ENCODE results near the gene SND1. TPM values are rescaled to one million over a fixed set of nuclear protein-coding genes. Genes with fewer than 3 reads are reported as not detected.

The SND1 gene
- total RNA-seq, 1 donor: 202 TPM

DNA sequence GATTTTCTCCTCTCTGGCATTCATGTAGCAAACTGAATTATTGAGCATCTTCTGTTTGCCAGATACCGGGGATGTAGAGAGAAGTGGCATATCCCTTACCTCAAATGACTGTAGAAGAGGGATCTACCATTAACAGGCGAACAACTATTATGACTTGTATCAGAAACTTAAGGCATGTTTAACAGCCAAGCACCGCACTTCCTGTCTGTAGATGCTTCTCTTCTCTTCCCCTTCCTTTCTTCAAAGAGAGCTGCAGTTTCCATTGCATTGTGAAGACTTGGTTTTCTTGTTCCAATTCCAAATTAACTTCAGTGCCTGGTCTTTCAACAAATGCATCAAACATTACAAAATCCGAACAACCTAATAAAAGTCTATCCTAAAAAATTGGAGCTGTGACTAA, 330.0 kb downstream of the SND1 start:
- no peak for DNase-seq (ENCODE audit: low read depth)
- TF ChIP-seq, protein P1, sequence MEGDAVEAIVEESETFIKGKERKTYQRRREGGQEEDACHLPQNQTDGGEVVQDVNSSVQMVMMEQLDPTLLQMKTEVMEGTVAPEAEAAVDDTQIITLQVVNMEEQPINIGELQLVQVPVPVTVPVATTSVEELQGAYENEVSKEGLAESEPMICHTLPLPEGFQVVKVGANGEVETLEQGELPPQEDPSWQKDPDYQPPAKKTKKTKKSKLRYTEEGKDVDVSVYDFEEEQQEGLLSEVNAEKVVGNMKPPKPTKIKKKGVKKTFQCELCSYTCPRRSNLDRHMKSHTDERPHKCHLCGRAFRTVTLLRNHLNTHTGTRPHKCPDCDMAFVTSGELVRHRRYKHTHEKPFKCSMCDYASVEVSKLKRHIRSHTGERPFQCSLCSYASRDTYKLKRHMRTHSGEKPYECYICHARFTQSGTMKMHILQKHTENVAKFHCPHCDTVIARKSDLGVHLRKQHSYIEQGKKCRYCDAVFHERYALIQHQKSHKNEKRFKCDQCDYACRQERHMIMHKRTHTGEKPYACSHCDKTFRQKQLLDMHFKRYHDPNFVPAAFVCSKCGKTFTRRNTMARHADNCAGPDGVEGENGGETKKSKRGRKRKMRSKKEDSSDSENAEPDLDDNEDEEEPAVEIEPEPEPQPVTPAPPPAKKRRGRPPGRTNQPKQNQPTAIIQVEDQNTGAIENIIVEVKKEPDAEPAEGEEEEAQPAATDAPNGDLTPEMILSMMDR (IDR thresholded peaks at IDR 0.05; ENCODE audit: insufficient read depth, low read length): no peak
- H3K4me3 ChIP-seq (ENCODE audit: low read depth, low read length): no peak overlapping the region

GRCh38 chr7:127983804-127984332, 331.9 kb downstream of the SND1 start:
- DNase-seq (ENCODE audit: low read depth): peak; percentile 10
- TF ChIP-seq, protein P1 (IDR thresholded peaks at IDR 0.05; ENCODE audit: insufficient read depth, low read length): no peak

DNA sequence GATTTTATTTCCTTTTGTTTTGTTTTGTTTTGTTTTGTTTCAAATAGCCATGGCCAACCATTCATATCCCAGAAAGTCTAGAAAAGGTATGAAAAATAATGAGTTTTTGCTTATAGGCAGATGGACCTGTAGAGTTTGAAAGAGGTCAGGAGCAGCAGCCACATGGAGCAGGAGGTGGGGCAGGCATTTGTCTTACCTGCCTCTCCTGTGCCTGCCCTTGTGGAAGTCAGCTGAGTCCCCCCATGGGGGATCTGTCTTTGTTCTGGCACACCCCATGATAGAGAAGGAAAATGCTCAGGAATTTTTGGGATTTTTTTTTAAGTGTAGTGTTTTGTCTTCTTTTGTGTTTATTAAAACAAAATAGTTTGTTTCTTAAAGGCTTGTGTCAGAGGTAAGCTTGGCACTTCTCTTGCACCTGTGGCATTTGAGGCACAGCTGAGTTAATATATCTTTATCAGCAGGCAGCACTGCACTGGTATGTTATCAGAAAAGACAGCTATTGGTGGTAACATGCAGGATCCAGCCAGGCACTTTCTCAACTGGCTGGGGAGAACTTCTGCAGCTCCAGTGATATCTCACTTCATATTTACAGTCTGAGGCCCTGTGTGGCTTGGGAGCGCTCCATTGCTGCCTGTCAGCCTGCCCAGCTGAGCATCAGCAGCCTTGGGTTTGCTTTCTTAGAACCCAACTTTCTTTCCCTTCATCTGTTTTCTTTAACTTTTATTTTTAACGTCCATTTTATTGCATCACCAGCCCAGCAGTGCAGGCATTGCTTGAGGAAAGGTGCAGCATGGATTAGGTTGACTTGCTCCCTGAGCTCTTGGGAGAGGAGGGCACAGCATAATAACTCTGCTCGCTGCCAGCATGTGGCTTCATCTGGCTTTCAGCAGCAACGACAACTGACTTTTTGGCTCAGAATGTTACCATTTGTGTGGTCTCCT, 334.9 kb downstream of the SND1 start:
- H3K4me3 ChIP-seq (ENCODE audit: low read depth, low read length): no peak overlapping the region
- DNase-seq (ENCODE audit: low read depth): peak; percentile 60
- TF ChIP-seq, protein P1 (IDR thresholded peaks at IDR 0.05; ENCODE audit: insufficient read depth, low read length): no peak

More at GRCh38 chr7:127983804-127984332, 331.9 kb downstream of the SND1 start:
- no peak overlapping the region for H3K4me3 ChIP-seq (ENCODE audit: low read depth, low read length)

GRCh38 chr7:127988751-127989150, 336.8 kb downstream of the SND1 start:
- no peak overlapping the region for H3K4me3 ChIP-seq (ENCODE audit: low read depth, low read length)
- no peak for DNase-seq (ENCODE audit: low read depth)
- TF ChIP-seq, protein P1 (IDR thresholded peaks at IDR 0.05; ENCODE audit: insufficient read depth, low read length): no peak

DNA sequence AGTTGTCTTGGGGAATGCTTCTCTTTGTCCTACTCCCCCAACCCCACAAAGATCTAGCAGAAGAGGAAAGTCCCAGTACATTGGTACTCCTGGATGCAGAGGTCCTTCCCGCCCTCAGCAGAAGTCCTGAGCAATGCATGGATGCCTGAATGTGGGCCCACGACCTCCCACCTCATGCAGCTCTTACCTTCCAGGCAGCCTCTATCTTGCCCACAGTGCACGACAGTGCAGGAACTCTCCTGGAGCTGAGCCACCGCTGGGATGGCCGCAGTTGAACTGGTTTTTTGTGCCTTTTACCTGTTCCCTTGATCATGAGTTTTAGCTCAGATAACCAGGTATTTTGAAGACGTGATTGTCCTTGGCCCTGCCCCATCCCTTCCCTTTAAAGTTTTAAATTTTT, 341.3 kb downstream of the SND1 start:
- no peak overlapping the region for H3K4me3 ChIP-seq (ENCODE audit: low read depth, low read length)
- TF ChIP-seq, protein P1 (IDR thresholded peaks at IDR 0.05; ENCODE audit: insufficient read depth, low read length): no peak
- DNase-seq (ENCODE audit: low read depth): no peak

GRCh38 chr7:127993987-127994386, 342.0 kb downstream of the SND1 start:
- TF ChIP-seq, protein P1 (IDR thresholded peaks at IDR 0.05; ENCODE audit: insufficient read depth, low read length): no peak

More at GRCh38 chr7:127993987-127994386, 342.0 kb downstream of the SND1 start:
- no peak overlapping the region for H3K4me3 ChIP-seq (ENCODE audit: low read depth, low read length)
- DNase-seq (ENCODE audit: low read depth): no peak
